ENCODE results near the gene GNA14. TPM values are rescaled to one million over a fixed set of nuclear protein-coding genes. Genes with fewer than 3 reads are reported as not detected.

Gene GNA14
- polyA plus RNA-seq, 3 donors = 0.04 TPM; not detected in 2

DNA sequence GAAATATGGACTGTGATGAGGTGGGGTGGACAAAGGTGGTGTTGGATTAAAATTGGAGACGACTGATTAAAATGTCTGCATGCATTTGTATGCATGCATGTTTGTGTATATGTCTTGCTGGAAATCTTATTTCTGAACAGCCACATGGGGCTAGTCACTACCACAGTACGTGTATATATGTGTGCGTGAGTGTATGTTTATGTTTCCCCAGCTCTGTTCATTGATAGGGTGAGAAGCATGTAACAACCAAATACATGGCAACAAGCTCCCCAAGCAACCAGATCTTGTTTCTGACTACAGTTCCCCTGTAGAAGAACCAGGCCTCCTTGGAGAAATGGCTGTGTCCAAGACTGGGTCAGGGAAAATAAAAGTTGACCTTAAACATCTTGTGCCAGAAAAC is 139.7 kb downstream of the GNA14 start:
- H3K79me2 ChIP-seq (ENCODE audit: insufficient read depth, low read length) = no peaks in the 10 kb centered on the region
- no peak overlapping the region for H3K27ac ChIP-seq (ENCODE audit: low read depth in 1 of 2, low read length in 2 of 2)
- H3K36me3 ChIP-seq (replicated peaks in 1 of 2; ENCODE audit: control insufficient read depth in 1 of 2, insufficient read depth in 2 of 2, low read length in 2 of 2) = no peaks in the 10 kb centered on the region
- H3K4me1 ChIP-seq (ENCODE audit: control insufficient read depth in 1 of 2, insufficient read depth in 2 of 2, low read length in 2 of 2) = no peaks in the 10 kb centered on the region
- no peaks in the 10 kb centered on the region for H3K36me3 Mint-ChIP-seq
- H3K9me3 Mint-ChIP-seq = no peaks in the 10 kb centered on the region
- peaks cover 0 to 3% (median 3%) of the 10 kb centered on the region in 3 donors for H3K27me3 Mint-ChIP-seq (ENCODE audit: low read depth in 3 of 3)
- no peak overlapping the region for H3K4me2 ChIP-seq (replicated peaks; ENCODE audit: extremely low read depth, low read length, poor library complexity, severe bottlenecking)
- no peak for TF ChIP-seq CTCF (IDR thresholded peaks at IDR 0.05)
- H3K4me3 Mint-ChIP-seq = no peak overlapping the region
- H3K9ac ChIP-seq (ENCODE audit: insufficient read depth, low read length, poor library complexity, severe bottlenecking) = no peak overlapping the region
- no peaks in the 10 kb centered on the region for H3K9me3 ChIP-seq (replicated peaks in 1 of 2; ENCODE audit: control insufficient read depth in 1 of 2, insufficient read depth in 1 of 2, low read length in 2 of 2)
- no peak overlapping the region for H2AFZ ChIP-seq (ENCODE audit: insufficient read depth, low read depth, low read length, poor library complexity, severe bottlenecking)
- H3K27ac Mint-ChIP-seq = no peak overlapping the region
- 100% methylated on average over 1 of the region's 3 CpGs for WGBS (ENCODE audit: insufficient coverage)
- no peaks in the 10 kb centered on the region for H3K27me3 ChIP-seq (ENCODE audit: control insufficient read depth in 2 of 2, insufficient read depth in 2 of 2, low read length in 2 of 2)
- H3K4me1 Mint-ChIP-seq = no peaks in the 10 kb centered on the region
- H4K20me1 ChIP-seq (ENCODE audit: insufficient read depth, low read length) = no peaks in the 10 kb centered on the region
- no peak for DNase-seq
- H3K4me3 ChIP-seq (replicated peaks in 1 of 3; ENCODE audit: low read depth in 2 of 3, low read length in 3 of 3) = no peak overlapping the region
- intact Hi-C loops (cut with micrococcal nuclease) = no loop called here

- Mint-ChIP-seq H3K9me3 (no peaks in the 10 kb centered on the region), H3K27me3 (ENCODE audit: low read depth in 3 of 3) (peaks cover 0 to 3% (median 3%) of the 10 kb centered on the region in 3 donors), H3K36me3 (no peaks in the 10 kb centered on the region), H3K4me1 (no peaks in the 10 kb centered on the region), H3K27ac (no peak overlapping the region), H3K4me3 (no peak overlapping the region)
- Histone ChIP-seq H3K27me3 (ENCODE audit: control insufficient read depth in 2 of 2, insufficient read depth in 2 of 2, low read length in 2 of 2) (no peaks in the 10 kb centered on the region), H4K20me1 (ENCODE audit: insufficient read depth, low read length) (no peaks in the 10 kb centered on the region), H3K4me3 (replicated peaks in 1 of 3; ENCODE audit: low read depth in 2 of 3, low read length in 3 of 3) (no peak overlapping the region), H3K4me2 (replicated peaks; ENCODE audit: extremely low read depth, low read length, poor library complexity, severe bottlenecking) (no peak overlapping the region), H3K4me1 (ENCODE audit: control insufficient read depth in 1 of 2, insufficient read depth in 2 of 2, low read length in 2 of 2) (no peaks in the 10 kb centered on the region), H3K9ac (ENCODE audit: insufficient read depth, low read length, poor library complexity, severe bottlenecking) (no peak overlapping the region), H3K27ac (ENCODE audit: low read depth in 1 of 2, low read length in 2 of 2) (no peak overlapping the region), H2AFZ (ENCODE audit: insufficient read depth, low read depth, low read length, poor library complexity, severe bottlenecking) (no peak overlapping the region), H3K36me3 (replicated peaks in 1 of 2; ENCODE audit: control insufficient read depth in 1 of 2, insufficient read depth in 2 of 2, low read length in 2 of 2) (no peaks in the 10 kb centered on the region), H3K79me2 (ENCODE audit: insufficient read depth, low read length) (no peaks in the 10 kb centered on the region), H3K9me3 (replicated peaks in 1 of 2; ENCODE audit: control insufficient read depth in 1 of 2, insufficient read depth in 1 of 2, low read length in 2 of 2) (no peaks in the 10 kb centered on the region)
- DNase-seq = no peak
- no peak for TF ChIP-seq CTCF (IDR thresholded peaks at IDR 0.05)
- 93% methylated on average over 4 of the region's 7 CpGs for WGBS (ENCODE audit: insufficient coverage)
- intact Hi-C loops (cut with micrococcal nuclease) = no loop called here
Measured at GRCh38 chr9:77507212-77507961, 140.7 kb downstream of the GNA14 start.
